ENCODE data around the gene ABLIM2.
A peak's percentile ranks its signal among the peaks of the same experiment; 100 is the strongest.

DNA sequence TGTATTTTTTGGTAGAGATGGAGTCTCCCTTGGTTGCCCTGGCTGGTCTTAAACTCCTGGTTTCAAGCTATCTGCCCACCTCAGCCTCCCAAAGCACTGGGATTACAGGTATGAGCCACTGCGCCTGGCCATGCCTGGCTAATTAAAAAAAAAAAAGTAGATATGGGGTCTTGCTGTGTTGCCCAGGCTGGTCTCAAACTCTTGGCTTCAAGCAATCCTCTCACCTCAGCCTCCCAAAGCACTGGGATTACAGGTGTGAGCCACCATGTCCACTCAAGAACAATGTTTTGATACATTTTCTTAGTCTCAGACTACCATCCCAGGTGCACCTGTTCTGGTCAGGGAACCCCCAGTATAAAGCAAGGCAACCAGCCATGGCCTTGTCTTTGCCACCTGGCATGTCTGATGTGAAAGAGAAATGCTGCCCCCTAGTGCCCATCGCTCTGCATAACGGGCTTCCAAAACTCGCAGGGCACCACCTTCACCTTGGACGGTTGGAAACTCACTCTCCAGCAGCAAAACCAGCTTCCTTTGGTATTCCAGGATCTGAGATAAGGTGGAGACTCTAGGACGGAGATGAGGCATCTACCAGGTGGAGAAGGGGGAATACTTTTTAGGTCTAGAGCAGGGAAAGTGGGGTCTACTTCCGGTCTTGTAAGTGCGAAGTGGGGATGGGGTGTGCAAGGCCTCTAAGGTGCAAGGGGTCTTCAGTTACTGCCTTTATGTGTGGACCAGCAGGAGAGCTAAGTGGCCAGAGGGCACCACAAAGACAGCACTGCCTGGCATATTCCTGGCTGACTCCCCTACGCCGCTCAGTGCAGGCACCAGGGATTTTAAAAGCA, 171.2 kb downstream of the ABLIM2 start:
- TF ChIP-seq POLR2A (IDR thresholded peaks at IDR 0.05; ENCODE audit: borderline replicate concordance, extremely low read depth, insufficient read depth, insufficient read length) (no peak), EZH2 (IDR thresholded peaks at IDR 0.05) (no peak), CTCF (IDR thresholded peaks at IDR 0.05 in 2 of 3, conservative IDR thresholded peaks at IDR 0.05 in 1 of 3; ENCODE audit: borderline replicate concordance in 1 of 3, insufficient read depth in 1 of 3, low read depth in 2 of 3, low read length in 2 of 3) (peak; percentile 85 to 90 (median 87)), POLR2AphosphoS5 (IDR thresholded peaks at IDR 0.05; ENCODE audit: low read depth, low read length) (no peak), TCF7L2 (IDR thresholded peaks at IDR 0.05; ENCODE audit: borderline replicate concordance, extremely low read depth, insufficient read depth, insufficient read length) (no peak), CEBPB (IDR thresholded peaks at IDR 0.05; ENCODE audit: low read depth) (no peak), EZH2phosphoT487 (IDR thresholded peaks at IDR 0.05; ENCODE audit: borderline replicate concordance) (no peak), SP1 (IDR thresholded peaks at IDR 0.05; ENCODE audit: low read depth) (no peak), ZFX (IDR thresholded peaks at IDR 0.05) (no peak), SRF (IDR thresholded peaks at IDR 0.05; ENCODE audit: low read depth) (no peak), CBX3 (IDR thresholded peaks at IDR 0.05; ENCODE audit: low read depth) (no peak), ELF1 (IDR thresholded peaks at IDR 0.05; ENCODE audit: borderline replicate concordance, low read depth) (no peak), FOSL1 (IDR thresholded peaks at IDR 0.05; ENCODE audit: low read depth) (no peak)
- TF ChIP-seq, protein P1, sequence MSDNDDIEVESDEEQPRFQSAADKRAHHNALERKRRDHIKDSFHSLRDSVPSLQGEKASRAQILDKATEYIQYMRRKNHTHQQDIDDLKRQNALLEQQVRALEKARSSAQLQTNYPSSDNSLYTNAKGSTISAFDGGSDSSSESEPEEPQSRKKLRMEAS (IDR thresholded peaks at IDR 0.05): no peak
